ENCODE data around the gene PTPN14.
"Not testable (repeated sequence)": the region's sequence is repeated elsewhere in the genome, so short reads cannot be mapped to it uniquely, and the experiment has no call there.

The PTPN14 gene

GRCh38 chr1:214551436-214552173 is at the start of gene PTPN14:
Gene PTPN14, minus strand, starts transcription at chr1:214551602. Its CDS starts 86,799 bp downstream, at chr1:214464803.
- no peak for DNase-seq

- DNase-seq, result no peak
Measured at GRCh38 chr1:214593158-214593557, 41.8 kb upstream of the PTPN14 start.

- not testable (repeated sequence) for DNase-seq
Measured at GRCh38 chr1:214591918-214592317, 40.5 kb upstream of the PTPN14 start.

GRCh38 chr1:214590696-214591095 is 39.3 kb upstream of the PTPN14 start:
- DNase-seq, result no peak

GRCh38 chr1:214588963-214589597 is 37.7 kb upstream of the PTPN14 start:
- DNase-seq, result no peak

GRCh38 chr1:214587165-214587564 is 35.8 kb upstream of the PTPN14 start:
- DNase-seq, result no peak

- no peak for DNase-seq
Measured at GRCh38 chr1:214586621-214587020, 35.2 kb upstream of the PTPN14 start.

- no peak for DNase-seq
Measured at GRCh38 chr1:214584805-214585766, 33.7 kb upstream of the PTPN14 start.

- DNase-seq, result no peak
Measured at GRCh38 chr1:214583824-214584554, 32.6 kb upstream of the PTPN14 start.

- DNase-seq, result no peak
Measured at GRCh38 chr1:214583113-214583512, 31.7 kb upstream of the PTPN14 start.

GRCh38 chr1:214582289-214582891 is 31.0 kb upstream of the PTPN14 start:
- DNase-seq, result no peak

GRCh38 chr1:214581785-214582184 is 30.4 kb upstream of the PTPN14 start:
- DNase-seq, result no peak

GRCh38 chr1:214579183-214579582 is 27.8 kb upstream of the PTPN14 start:
- DNase-seq, result no peak

GRCh38 chr1:214576120-214576519 is 24.7 kb upstream of the PTPN14 start:
- DNase-seq, result not testable (repeated sequence)

- no peak for DNase-seq
Measured at GRCh38 chr1:214574598-214575411, 23.4 kb upstream of the PTPN14 start.

- DNase-seq, result no peak
Measured at GRCh38 chr1:214573386-214574318, 22.2 kb upstream of the PTPN14 start.

GRCh38 chr1:214571281-214571680 is 19.9 kb upstream of the PTPN14 start:
- DNase-seq, result no peak

GRCh38 chr1:214570442-214570841 is 19.0 kb upstream of the PTPN14 start:
- no peak for DNase-seq

GRCh38 chr1:214569357-214570004 is 18.1 kb upstream of the PTPN14 start:
- no peak for DNase-seq

GRCh38 chr1:214568328-214568727 is 16.9 kb upstream of the PTPN14 start:
- no peak for DNase-seq

Data from DMS79 (cell line).